ENCODE measurements around the gene NDUFV1.
"Not testable (repeated sequence)": the region's sequence is repeated elsewhere in the genome, so short reads cannot be mapped to it uniquely, and the experiment has no call there.

NDUFV1 gene

GRCh38 chr11:67581469-67581868 is 25.3 kb upstream of the NDUFV1 start:
- Histone ChIP-seq H3K4me3 (no peak overlapping the region), H3K9me3 (no peaks in the 10 kb centered on the region), H3K36me3 (replicated peaks) (peaks cover 28% of the 10 kb centered on the region), H3K4me1 (peaks cover 23% of the 10 kb centered on the region), H3K27me3 (ENCODE audit: low read depth) (no peaks in the 10 kb centered on the region)
- no peak for DNase-seq (ENCODE audit: low spot score in 2 of 2)
- in situ Hi-C loops (cut with MboI; ENCODE audit: low sequenced_read_pairs), result no loop called here

GRCh38 chr11:67582011-67582410 is 24.7 kb upstream of the NDUFV1 start:
- Histone ChIP-seq H3K36me3 (replicated peaks) (peaks cover 34% of the 10 kb centered on the region), H3K4me3 (no peak overlapping the region), H3K9me3 (no peaks in the 10 kb centered on the region), H3K27me3 (ENCODE audit: low read depth) (no peaks in the 10 kb centered on the region), H3K4me1 (peaks cover 23% of the 10 kb centered on the region)
- no peak for DNase-seq (ENCODE audit: low spot score in 2 of 2)
- in situ Hi-C loops (cut with MboI; ENCODE audit: low sequenced_read_pairs), result no loop called here

GRCh38 chr11:67583247-67584204 is 23.2 kb upstream of the NDUFV1 start, which contains the start of gene GSTP1:
Gene GSTP1 (plus strand): TSS chr11:67583812. CDS start chr11:67583844, 32 bp downstream.
- peaks cover 23% of the 10 kb centered on the region for H3K4me1 ChIP-seq
- no peaks in the 10 kb centered on the region for H3K9me3 ChIP-seq
- DNase-seq (ENCODE audit: low spot score in 2 of 2), result peak; percentile 87 to 94
- H3K27me3 ChIP-seq (ENCODE audit: low read depth), result no peaks in the 10 kb centered on the region
- H3K4me3 ChIP-seq, result peak within 1 kb of the TSS; percentile 98
- H3K36me3 ChIP-seq (replicated peaks), result peaks cover 49% of the 10 kb centered on the region
- in situ Hi-C loops (cut with MboI; ENCODE audit: low sequenced_read_pairs), result no loop called here

- H3K9me3 ChIP-seq, result no peaks in the 10 kb centered on the region
- in situ Hi-C loops (cut with MboI; ENCODE audit: low sequenced_read_pairs), result no loop called here
- no peaks in the 10 kb centered on the region for H3K27me3 ChIP-seq (ENCODE audit: low read depth)
- peaks cover 56% of the 10 kb centered on the region for H3K36me3 ChIP-seq (replicated peaks)
- peaks cover 23% of the 10 kb centered on the region for H3K4me1 ChIP-seq
- peak overlapping the region; percentile 98 for H3K4me3 ChIP-seq
- peak in 1 of 2 experiments; percentile 64 for DNase-seq (ENCODE audit: low spot score in 2 of 2)
Measured at GRCh38 chr11:67584205-67584880, 22.4 kb upstream of the NDUFV1 start.

GRCh38 chr11:67584881-67585873 is 21.6 kb upstream of the NDUFV1 start:
- peaks cover 56% of the 10 kb centered on the region for H3K36me3 ChIP-seq (replicated peaks)
- H3K9me3 ChIP-seq, result no peaks in the 10 kb centered on the region
- peak overlapping the region; percentile 98 for H3K4me3 ChIP-seq
- no peaks in the 10 kb centered on the region for H3K27me3 ChIP-seq (ENCODE audit: low read depth)
- peaks cover 23% of the 10 kb centered on the region for H3K4me1 ChIP-seq
- in situ Hi-C loops (cut with MboI; ENCODE audit: low sequenced_read_pairs), result no loop called here
- DNase-seq (ENCODE audit: low spot score in 2 of 2), result peak in 1 of 2 experiments; percentile 62

GRCh38 chr11:67585911-67586310 is 20.8 kb upstream of the NDUFV1 start:
- H3K9me3 ChIP-seq, result no peaks in the 10 kb centered on the region
- peaks cover 56% of the 10 kb centered on the region for H3K36me3 ChIP-seq (replicated peaks)
- peak overlapping the region; percentile 98; the same call in 1 of the 2 replicates for H3K4me3 ChIP-seq
- in situ Hi-C loops (cut with MboI; ENCODE audit: low sequenced_read_pairs), result no loop called here
- H3K4me1 ChIP-seq, result peaks cover 23% of the 10 kb centered on the region
- DNase-seq (ENCODE audit: low spot score in 2 of 2), result no peak
- no peaks in the 10 kb centered on the region for H3K27me3 ChIP-seq (ENCODE audit: low read depth)

GRCh38 chr11:67586568-67587250 is 20.0 kb upstream of the NDUFV1 start:
- Histone ChIP-seq H3K27me3 (ENCODE audit: low read depth) (no peaks in the 10 kb centered on the region), H3K4me3 (no peak overlapping the region), H3K9me3 (no peaks in the 10 kb centered on the region), H3K36me3 (replicated peaks) (peaks cover 56% of the 10 kb centered on the region), H3K4me1 (peaks cover 18% of the 10 kb centered on the region)
- no peak for DNase-seq (ENCODE audit: low spot score in 2 of 2)
- in situ Hi-C loops (cut with MboI; ENCODE audit: low sequenced_read_pairs), result no loop called here

- no peaks in the 10 kb centered on the region for H3K9me3 ChIP-seq
- no peaks in the 10 kb centered on the region for H3K27me3 ChIP-seq (ENCODE audit: low read depth)
- H3K4me1 ChIP-seq, result peaks cover 4% of the 10 kb centered on the region
- H3K4me3 ChIP-seq, result no peak overlapping the region
- DNase-seq (ENCODE audit: low spot score in 2 of 2), result no peak
- in situ Hi-C loops (cut with MboI; ENCODE audit: low sequenced_read_pairs), result no loop called here
- peaks cover 56% of the 10 kb centered on the region for H3K36me3 ChIP-seq (replicated peaks)
Measured at GRCh38 chr11:67588136-67588503, 18.6 kb upstream of the NDUFV1 start.

GRCh38 chr11:67588899-67589415 is 17.8 kb upstream of the NDUFV1 start:
- H3K4me3 ChIP-seq; H3K27me3 ChIP-seq (ENCODE audit: low read depth); in situ Hi-C loops (cut with MboI; ENCODE audit: low sequenced_read_pairs); DNase-seq (ENCODE audit: low spot score in 2 of 2); H3K9me3 ChIP-seq; H3K4me1 ChIP-seq: not testable (repeated sequence)
- peaks cover 53% of the 10 kb centered on the region for H3K36me3 ChIP-seq (replicated peaks)

- no peak overlapping the region for H3K4me3 ChIP-seq
- H3K27me3 ChIP-seq (ENCODE audit: low read depth), result no peaks in the 10 kb centered on the region
- 0 out of 2 replicates have a peak, but pooled peaks cover 8% of the 10 kb centered on the region for H3K9me3 ChIP-seq
- no peak for DNase-seq (ENCODE audit: low spot score in 2 of 2)
- in situ Hi-C loops (cut with MboI; ENCODE audit: low sequenced_read_pairs), result no loop called here
- H3K36me3 ChIP-seq (replicated peaks), result peaks cover 12% of the 10 kb centered on the region
- no peaks in the 10 kb centered on the region for H3K4me1 ChIP-seq
Measured at GRCh38 chr11:67592880-67593564, 13.7 kb upstream of the NDUFV1 start.

GRCh38 chr11:67593565-67593905 is 13.2 kb upstream of the NDUFV1 start:
- in situ Hi-C loops (cut with MboI; ENCODE audit: low sequenced_read_pairs), result no loop called here
- DNase-seq (ENCODE audit: low spot score in 2 of 2), result no peak
- Histone ChIP-seq H3K27me3 (ENCODE audit: low read depth) (no peaks in the 10 kb centered on the region), H3K36me3 (replicated peaks) (peaks cover 7% of the 10 kb centered on the region), H3K4me1 (no peaks in the 10 kb centered on the region), H3K9me3 (peaks cover 9% of the 10 kb centered on the region; the same call in 1 of the 2 replicates), H3K4me3 (no peak overlapping the region)

GRCh38 chr11:67594480-67594879 is 12.3 kb upstream of the NDUFV1 start:
- H3K36me3 ChIP-seq (replicated peaks), result no peaks in the 10 kb centered on the region
- DNase-seq (ENCODE audit: low spot score in 2 of 2), result no peak
- H3K9me3 ChIP-seq, result peaks cover 15% of the 10 kb centered on the region
- H3K27me3 ChIP-seq (ENCODE audit: low read depth), result no peaks in the 10 kb centered on the region
- in situ Hi-C loops (cut with MboI; ENCODE audit: low sequenced_read_pairs), result no loop called here
- no peak overlapping the region for H3K4me3 ChIP-seq
- H3K4me1 ChIP-seq, result no peaks in the 10 kb centered on the region

All from HAP-1 (cell line).